K562 (cell line): Measurements from ENCODE around the gene PCDHA7.
A peak's percentile ranks its signal among the peaks of the same experiment; 100 is the strongest.

Experiments used
- CTCF ChIP-seq, 3 experiments: IDR thresholded peaks in 2 of 3; conservative IDR thresholded peaks in 1 of 3; 2 replicates each; pipeline ENCODE4 v1.5.1; 2011 to 2012; ENCODE audit warnings: low read length in 3 of 3, mild to moderate bottlenecking in 3 of 3, control low read depth in 2 of 3, improper control_type of control experiment in 1 of 3, inconsistent platforms in 1 of 3, low read depth in 1 of 3, mixed read lengths in 1 of 3, moderate library complexity in 1 of 3; ENCODE audit not compliant: insufficient read depth in 2 of 3
- HMG20A ChIP-seq: fragments of 450-650 bp; formaldehyde crosslinking; conservative IDR thresholded peaks from 2 replicates; pipeline ENCODE4 v1.4.0; 2020; ENCODE audit warnings: mild to moderate bottlenecking, mixed read lengths
- NFYB ChIP-seq: IDR thresholded peaks from 2 replicates; pipeline ENCODE4 v1.6.1; 2011; ENCODE audit warnings: mild to moderate bottlenecking, moderate library complexity; ENCODE audit not compliant: insufficient read length; ENCODE audit errors: extremely low read depth
- POU5F1 ChIP-seq: fragments of 150-350 bp; IDR thresholded peaks from 2 replicates; pipeline ENCODE4 v1.6.1; 2014; ENCODE audit warnings: borderline replicate concordance, low read length, low read depth, mild to moderate bottlenecking; ENCODE audit not compliant: partially characterized antibody
- RB1 ChIP-seq: fragments of 450-650 bp; IDR thresholded peaks from 2 replicates; pipeline ENCODE4 v1.6.1; 2017; ENCODE audit warnings: low read depth, mild to moderate bottlenecking
- TARDBP ChIP-seq: fragments of 450-650 bp; IDR thresholded peaks from 2 replicates; pipeline ENCODE4 v1.6.1; 2016
- ZNF24 ChIP-seq: fragments of 450-650 bp; IDR thresholded peaks from 2 replicates; pipeline ENCODE4 v1.6.1; 2016
- ZNF780A ChIP-seq: fragments of 250-450 bp; sonication (Bioruptor Pico); IDR thresholded peaks from 2 replicates; pipeline ENCODE4 v1.5.0; 2021; ENCODE audit warnings: mild to moderate bottlenecking
- ZSCAN29 ChIP-seq: fragments of 450-650 bp; IDR thresholded peaks from 2 replicates; pipeline ENCODE4 v1.6.1; 2017
- TF ChIP-seq, protein P1 (sequence below), 3 experiments: fragments of 200-800 bp in 1 of 3; fragments of 250-450 bp in 1 of 3; fragments of 450-650 bp in 1 of 3; sonication (Bioruptor Pico) in 1 of 3; sonication (Bioruptor generic) in 1 of 3; formaldehyde crosslinking in 1 of 3; IDR thresholded peaks; 2 replicates each; pipeline versions ENCODE4 v1.6.1 to v1.8.0; 2016 to 2022; ENCODE audit warnings: mild to moderate bottlenecking in 2 of 3, missing genetic modification characterization in 2 of 3, missing compliant biosample characterization in 1 of 3, moderate library complexity in 1 of 3

DNA sequence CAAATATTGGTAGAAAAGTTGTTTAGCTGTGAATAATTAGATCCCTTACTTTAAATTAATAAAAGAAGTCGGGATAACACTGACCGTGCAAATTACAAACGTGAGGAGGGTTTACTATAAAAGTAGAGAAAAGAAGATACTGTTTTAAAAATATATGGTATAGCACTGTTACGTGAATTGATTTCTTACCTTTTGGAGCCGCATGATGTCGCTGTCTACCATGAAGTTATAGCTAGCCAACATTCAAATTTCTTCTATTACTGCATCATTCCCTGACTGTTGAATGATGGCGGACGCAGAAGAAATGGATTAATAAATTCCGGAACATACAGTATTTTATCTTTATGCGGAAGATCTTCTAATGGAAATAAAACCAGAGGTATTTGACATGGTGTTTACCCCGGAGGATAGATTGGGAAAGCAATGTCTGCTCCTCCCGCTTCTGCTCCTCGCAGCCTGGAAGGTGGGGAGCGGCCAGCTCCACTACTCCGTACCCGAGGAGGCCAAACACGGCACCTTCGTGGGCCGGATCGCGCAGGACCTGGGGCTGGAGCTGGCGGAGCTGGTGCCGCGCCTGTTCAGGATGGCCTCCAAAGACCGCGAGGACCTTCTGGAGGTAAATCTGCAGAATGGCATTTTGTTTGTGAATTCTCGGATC lies 6.2 kb upstream of the PCDHA7 start, which contains the start of gene PCDHA6:
- peak; percentile 13 to 28 (median 19); a peak in 2 of 6 replicates for TF ChIP-seq CTCF (IDR thresholded peaks at IDR 0.05 in 2 of 3, conservative IDR thresholded peaks at IDR 0.05 in 1 of 3; ENCODE audit: insufficient read depth in 2 of 3, low read depth in 1 of 3, low read length in 3 of 3)
- no peak for TF ChIP-seq HMG20A (CRISPR knock-in tag)
- TF ChIP-seq, protein P1, sequence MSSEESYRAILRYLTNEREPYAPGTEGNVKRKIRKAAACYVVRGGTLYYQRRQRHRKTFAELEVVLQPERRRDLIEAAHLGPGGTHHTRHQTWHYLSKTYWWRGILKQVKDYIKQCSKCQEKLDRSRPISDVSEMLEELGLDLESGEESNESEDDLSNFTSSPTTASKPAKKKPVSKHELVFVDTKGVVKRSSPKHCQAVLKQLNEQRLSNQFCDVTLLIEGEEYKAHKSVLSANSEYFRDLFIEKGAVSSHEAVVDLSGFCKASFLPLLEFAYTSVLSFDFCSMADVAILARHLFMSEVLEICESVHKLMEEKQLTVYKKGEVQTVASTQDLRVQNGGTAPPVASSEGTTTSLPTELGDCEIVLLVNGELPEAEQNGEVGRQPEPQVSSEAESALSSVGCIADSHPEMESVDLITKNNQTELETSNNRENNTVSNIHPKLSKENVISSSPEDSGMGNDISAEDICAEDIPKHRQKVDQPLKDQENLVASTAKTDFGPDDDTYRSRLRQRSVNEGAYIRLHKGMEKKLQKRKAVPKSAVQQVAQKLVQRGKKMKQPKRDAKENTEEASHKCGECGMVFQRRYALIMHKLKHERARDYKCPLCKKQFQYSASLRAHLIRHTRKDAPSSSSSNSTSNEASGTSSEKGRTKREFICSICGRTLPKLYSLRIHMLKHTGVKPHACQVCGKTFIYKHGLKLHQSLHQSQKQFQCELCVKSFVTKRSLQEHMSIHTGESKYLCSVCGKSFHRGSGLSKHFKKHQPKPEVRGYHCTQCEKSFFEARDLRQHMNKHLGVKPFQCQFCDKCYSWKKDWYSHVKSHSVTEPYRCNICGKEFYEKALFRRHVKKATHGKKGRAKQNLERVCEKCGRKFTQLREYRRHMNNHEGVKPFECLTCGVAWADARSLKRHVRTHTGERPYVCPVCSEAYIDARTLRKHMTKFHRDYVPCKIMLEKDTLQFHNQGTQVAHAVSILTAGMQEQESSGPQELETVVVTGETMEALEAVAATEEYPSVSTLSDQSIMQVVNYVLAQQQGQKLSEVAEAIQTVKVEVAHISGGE (CRISPR knock-in tag; IDR thresholded peaks at IDR 0.05) = no peak
- no peak for TF ChIP-seq ZNF24
- no peak for TF ChIP-seq RB1
- no peak for TF ChIP-seq ZNF780A (CRISPR knock-in tag)
- no peak for TF ChIP-seq NFYB
- TF ChIP-seq ZSCAN29 = no peak
- no peak for TF ChIP-seq TARDBP
- TF ChIP-seq POU5F1 = no peak
